HepG2 (cell line): ENCODE measurements around the gene GJC1. TPM values are rescaled to one million over a fixed set of nuclear protein-coding genes. Genes with fewer than 3 reads are reported as not detected.

ENCODE experiments used
- ARID2 ChIP-seq: sonication (generic); formaldehyde crosslinking; IDR thresholded peaks from 2 replicates; pipeline ENCODE4 v1.8.1; 2022; ENCODE audit warnings: mild to moderate bottlenecking, missing genetic modification reagents, borderline replicate concordance
- HMGA1 ChIP-seq: sonication (generic); formaldehyde crosslinking; conservative IDR thresholded peaks from 2 replicates; pipeline ENCODE4 v1.4.0; 2020; ENCODE audit warnings: missing genetic modification reagents
- KDM1A ChIP-seq: IDR thresholded peaks from 2 replicates; pipeline ENCODE4 v1.6.1; 2016; ENCODE audit warnings: missing compliant biosample characterization
- KLF12 ChIP-seq: sonication (generic); formaldehyde crosslinking; IDR thresholded peaks from 2 replicates; pipeline ENCODE4 v1.4.0; 2020; ENCODE audit warnings: missing genetic modification reagents, borderline replicate concordance
- MTA3 ChIP-seq: sonication (generic); formaldehyde crosslinking; IDR thresholded peaks from 2 replicates; pipeline ENCODE4 v1.4.0; 2020; ENCODE audit warnings: missing genetic modification reagents
- NFE2 ChIP-seq: sonication (generic); formaldehyde crosslinking; IDR thresholded peaks from 2 replicates; pipeline ENCODE4 v1.4.0; 2020; ENCODE audit warnings: missing genetic modification reagents
- NFE2L2 ChIP-seq: fragments of 150-350 bp; IDR thresholded peaks from 2 replicates; pipeline ENCODE4 v1.6.1; 2014; ENCODE audit warnings: low read length
- PHF20 ChIP-seq: sonication (generic); formaldehyde crosslinking; IDR thresholded peaks from 2 replicates; pipeline ENCODE4 v1.5.0; 2020; ENCODE audit warnings: mild to moderate bottlenecking, missing genetic modification reagents
- SIX1 ChIP-seq: sonication (generic); formaldehyde crosslinking; IDR thresholded peaks from 2 replicates; pipeline ENCODE4 v1.4.0; 2020; ENCODE audit warnings: missing genetic modification reagents, borderline replicate concordance
- SKI ChIP-seq: fragments of 450-650 bp; IDR thresholded peaks from one replicate; pipeline ENCODE4 v1.6.1; 2018; ENCODE audit warnings: mild to moderate bottlenecking; ENCODE audit not compliant: partially characterized antibody
- ZNF337 ChIP-seq: sonication (generic); formaldehyde crosslinking; IDR thresholded peaks from 2 replicates; pipeline ENCODE4 v1.5.1; 2020; ENCODE audit warnings: missing genetic modification reagents, low read depth, mild to moderate bottlenecking, borderline replicate concordance
- ZNF605 ChIP-seq: sonication (generic); formaldehyde crosslinking; IDR thresholded peaks from 2 replicates; pipeline ENCODE4 v1.8.0; 2022; ENCODE audit warnings: mild to moderate bottlenecking, missing genetic modification reagents
- polyA plus RNA-seq, 8 experiments: library from polyadenylated mRNA; depleted of rRNA in 3 of 8; stranded (reverse) in 7 of 8; unstranded in 1 of 8; fragments of >200 nt; fragmentation: Illumina TruSeq in 4 of 8; extraction: Trizol in 4 of 8; gene quantifications; 2 replicates each; pipeline versions ENCODE4 v1.2.1 to v1.2.3, GENCODE V29; 2011 to 2016; ENCODE audit warnings: low read depth in 4 of 8, missing spikeins in 1 of 8, mixed read lengths in 1 of 8; ENCODE audit not compliant: insufficient read depth in 1 of 8
- total RNA-seq, 5 experiments: library from RNA; depleted of rRNA; stranded (reverse); fragments of >200 nt; fragmentation: Illumina TruSeq; extraction: Trizol; gene quantifications; 2 replicates each; pipeline ENCODE4 v1.2.3, GENCODE V29; 2016; ENCODE audit warnings: low read depth in 1 of 5
- TF ChIP-seq, protein P1 (sequence below): fragments of 450-650 bp; IDR thresholded peaks from 2 replicates; pipeline ENCODE4 v1.6.1; 2016
- TF ChIP-seq, protein P2 (sequence below): IDR thresholded peaks from 2 replicates; pipeline ENCODE4 v1.6.1; 2016
- TF ChIP-seq, protein P3 (sequence below): sonication (generic); formaldehyde crosslinking; IDR thresholded peaks from 2 replicates; pipeline ENCODE4 v1.4.0; 2020; ENCODE audit warnings: missing genetic modification reagents
- TF ChIP-seq, protein P4 (sequence below): IDR thresholded peaks from 2 replicates; pipeline ENCODE4 v1.6.1; 2016; ENCODE audit warnings: low read depth, borderline replicate concordance
- TF ChIP-seq, protein P5 (sequence below): sonication (generic); formaldehyde crosslinking; IDR thresholded peaks from 2 replicates; pipeline ENCODE4 v1.8.0; 2022; ENCODE audit warnings: low read depth, missing genetic modification reagents
- TF ChIP-seq, protein P6 (sequence below): IDR thresholded peaks from 2 replicates; pipeline ENCODE4 v1.6.1; 2018; ENCODE audit warnings: missing genetic modification reagents

GJC1 gene
- total and polyA plus RNA-seq, 2 of the 13 experiments (the other 11 are each of a cell fraction or from before 2014, with no cell fraction given) = 1.7 TPM

DNA sequence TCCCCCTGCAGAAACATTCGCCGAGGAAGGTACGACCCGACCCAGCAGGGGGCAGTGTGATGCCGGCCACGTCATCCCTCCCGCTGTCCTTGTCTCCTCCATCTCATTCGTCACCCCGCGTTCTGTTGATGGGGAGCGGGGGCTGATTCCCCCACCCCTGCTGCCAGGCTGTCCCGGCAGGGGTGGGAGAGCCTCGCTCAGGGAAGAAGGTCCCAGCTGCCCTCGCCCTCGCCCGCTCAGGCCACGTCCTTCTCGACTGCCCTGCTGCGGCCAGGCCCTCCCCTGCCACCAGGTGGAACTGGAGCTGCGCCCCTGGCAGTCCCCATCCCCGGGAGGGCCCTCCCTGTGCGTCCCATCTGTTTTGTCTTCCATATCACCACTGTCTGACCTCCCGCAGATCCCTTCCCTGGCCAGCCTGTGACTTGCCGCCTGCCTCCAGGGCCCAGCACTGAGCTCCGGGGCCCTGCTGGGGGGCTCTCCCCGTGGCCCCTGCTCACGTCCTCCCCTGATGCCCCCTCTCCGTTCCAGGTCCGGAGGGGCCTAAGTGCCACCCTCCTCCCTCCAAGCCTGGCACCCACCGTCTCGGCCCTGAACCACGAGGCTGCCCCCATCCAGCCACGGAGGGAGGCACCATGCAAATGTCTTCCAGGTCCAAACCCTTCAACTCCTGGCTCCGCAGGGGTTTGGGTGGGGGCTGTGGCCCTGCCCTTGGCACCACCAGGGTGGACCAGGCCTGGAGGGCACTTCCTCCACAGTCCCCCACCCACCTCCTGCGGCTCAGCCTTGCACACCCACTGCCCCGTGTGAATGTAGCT is 50.7 kb downstream of the GJC1 start (continued):
- TF ChIP-seq, protein P1, sequence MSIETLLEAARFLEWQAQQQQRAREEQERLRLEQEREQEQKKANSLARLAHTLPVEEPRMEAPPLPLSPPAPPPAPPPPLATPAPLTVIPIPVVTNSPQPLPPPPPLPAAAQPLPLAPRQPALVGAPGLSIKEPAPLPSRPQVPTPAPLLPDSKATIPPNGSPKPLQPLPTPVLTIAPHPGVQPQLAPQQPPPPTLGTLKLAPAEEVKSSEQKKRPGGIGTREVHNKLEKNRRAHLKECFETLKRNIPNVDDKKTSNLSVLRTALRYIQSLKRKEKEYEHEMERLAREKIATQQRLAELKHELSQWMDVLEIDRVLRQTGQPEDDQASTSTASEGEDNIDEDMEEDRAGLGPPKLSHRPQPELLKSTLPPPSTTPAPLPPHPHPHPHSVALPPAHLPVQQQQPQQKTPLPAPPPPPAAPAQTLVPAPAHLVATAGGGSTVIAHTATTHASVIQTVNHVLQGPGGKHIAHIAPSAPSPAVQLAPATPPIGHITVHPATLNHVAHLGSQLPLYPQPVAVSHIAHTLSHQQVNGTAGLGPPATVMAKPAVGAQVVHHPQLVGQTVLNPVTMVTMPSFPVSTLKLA = no peak
- TF ChIP-seq KDM1A (CRISPR knock-in tag) (no peak), ARID2 (CRISPR knock-in tag) (no peak), ZNF605 (CRISPR knock-in tag) (no peak), KLF12 (CRISPR knock-in tag) (no peak), HMGA1 (CRISPR knock-in tag) (no peak), SKI (peak; percentile 66), ZNF337 (CRISPR knock-in tag) (no peak), PHF20 (CRISPR knock-in tag) (no peak), SIX1 (CRISPR knock-in tag) (no peak), NFE2L2 (no peak), MTA3 (CRISPR knock-in tag) (no peak), NFE2 (CRISPR knock-in tag) (no peak)
- TF ChIP-seq, protein P2, sequence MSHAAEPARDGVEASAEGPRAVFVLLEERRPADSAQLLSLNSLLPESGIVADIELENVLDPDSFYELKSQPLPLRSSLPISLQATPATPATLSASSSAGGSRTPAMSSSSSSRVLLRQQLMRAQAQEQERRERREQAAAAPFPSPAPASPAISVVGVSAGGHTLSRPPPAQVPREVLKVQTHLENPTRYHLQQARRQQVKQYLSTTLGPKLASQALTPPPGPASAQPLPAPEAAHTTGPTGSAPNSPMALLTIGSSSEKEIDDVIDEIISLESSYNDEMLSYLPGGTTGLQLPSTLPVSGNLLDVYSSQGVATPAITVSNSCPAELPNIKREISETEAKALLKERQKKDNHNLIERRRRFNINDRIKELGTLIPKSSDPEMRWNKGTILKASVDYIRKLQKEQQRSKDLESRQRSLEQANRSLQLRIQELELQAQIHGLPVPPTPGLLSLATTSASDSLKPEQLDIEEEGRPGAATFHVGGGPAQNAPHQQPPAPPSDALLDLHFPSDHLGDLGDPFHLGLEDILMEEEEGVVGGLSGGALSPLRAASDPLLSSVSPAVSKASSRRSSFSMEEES (CRISPR knock-in tag) = no peak
- TF ChIP-seq, protein P3, sequence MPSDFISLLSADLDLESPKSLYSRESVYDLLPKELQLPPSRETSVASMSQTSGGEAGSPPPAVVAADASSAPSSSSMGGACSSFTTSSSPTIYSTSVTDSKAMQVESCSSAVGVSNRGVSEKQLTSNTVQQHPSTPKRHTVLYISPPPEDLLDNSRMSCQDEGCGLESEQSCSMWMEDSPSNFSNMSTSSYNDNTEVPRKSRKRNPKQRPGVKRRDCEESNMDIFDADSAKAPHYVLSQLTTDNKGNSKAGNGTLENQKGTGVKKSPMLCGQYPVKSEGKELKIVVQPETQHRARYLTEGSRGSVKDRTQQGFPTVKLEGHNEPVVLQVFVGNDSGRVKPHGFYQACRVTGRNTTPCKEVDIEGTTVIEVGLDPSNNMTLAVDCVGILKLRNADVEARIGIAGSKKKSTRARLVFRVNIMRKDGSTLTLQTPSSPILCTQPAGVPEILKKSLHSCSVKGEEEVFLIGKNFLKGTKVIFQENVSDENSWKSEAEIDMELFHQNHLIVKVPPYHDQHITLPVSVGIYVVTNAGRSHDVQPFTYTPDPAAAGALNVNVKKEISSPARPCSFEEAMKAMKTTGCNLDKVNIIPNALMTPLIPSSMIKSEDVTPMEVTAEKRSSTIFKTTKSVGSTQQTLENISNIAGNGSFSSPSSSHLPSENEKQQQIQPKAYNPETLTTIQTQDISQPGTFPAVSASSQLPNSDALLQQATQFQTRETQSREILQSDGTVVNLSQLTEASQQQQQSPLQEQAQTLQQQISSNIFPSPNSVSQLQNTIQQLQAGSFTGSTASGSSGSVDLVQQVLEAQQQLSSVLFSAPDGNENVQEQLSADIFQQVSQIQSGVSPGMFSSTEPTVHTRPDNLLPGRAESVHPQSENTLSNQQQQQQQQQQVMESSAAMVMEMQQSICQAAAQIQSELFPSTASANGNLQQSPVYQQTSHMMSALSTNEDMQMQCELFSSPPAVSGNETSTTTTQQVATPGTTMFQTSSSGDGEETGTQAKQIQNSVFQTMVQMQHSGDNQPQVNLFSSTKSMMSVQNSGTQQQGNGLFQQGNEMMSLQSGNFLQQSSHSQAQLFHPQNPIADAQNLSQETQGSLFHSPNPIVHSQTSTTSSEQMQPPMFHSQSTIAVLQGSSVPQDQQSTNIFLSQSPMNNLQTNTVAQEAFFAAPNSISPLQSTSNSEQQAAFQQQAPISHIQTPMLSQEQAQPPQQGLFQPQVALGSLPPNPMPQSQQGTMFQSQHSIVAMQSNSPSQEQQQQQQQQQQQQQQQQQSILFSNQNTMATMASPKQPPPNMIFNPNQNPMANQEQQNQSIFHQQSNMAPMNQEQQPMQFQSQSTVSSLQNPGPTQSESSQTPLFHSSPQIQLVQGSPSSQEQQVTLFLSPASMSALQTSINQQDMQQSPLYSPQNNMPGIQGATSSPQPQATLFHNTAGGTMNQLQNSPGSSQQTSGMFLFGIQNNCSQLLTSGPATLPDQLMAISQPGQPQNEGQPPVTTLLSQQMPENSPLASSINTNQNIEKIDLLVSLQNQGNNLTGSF (CRISPR knock-in tag) = 0 out of 2 replicates have a peak, but pooled peaks have one; percentile 22
- TF ChIP-seq, protein P4, sequence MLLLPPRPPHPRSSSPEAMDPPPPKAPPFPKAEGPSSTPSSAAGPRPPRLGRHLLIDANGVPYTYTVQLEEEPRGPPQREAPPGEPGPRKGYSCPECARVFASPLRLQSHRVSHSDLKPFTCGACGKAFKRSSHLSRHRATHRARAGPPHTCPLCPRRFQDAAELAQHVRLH = peak; percentile 77; the same call in 1 of the 2 replicates
- TF ChIP-seq, protein P5, sequence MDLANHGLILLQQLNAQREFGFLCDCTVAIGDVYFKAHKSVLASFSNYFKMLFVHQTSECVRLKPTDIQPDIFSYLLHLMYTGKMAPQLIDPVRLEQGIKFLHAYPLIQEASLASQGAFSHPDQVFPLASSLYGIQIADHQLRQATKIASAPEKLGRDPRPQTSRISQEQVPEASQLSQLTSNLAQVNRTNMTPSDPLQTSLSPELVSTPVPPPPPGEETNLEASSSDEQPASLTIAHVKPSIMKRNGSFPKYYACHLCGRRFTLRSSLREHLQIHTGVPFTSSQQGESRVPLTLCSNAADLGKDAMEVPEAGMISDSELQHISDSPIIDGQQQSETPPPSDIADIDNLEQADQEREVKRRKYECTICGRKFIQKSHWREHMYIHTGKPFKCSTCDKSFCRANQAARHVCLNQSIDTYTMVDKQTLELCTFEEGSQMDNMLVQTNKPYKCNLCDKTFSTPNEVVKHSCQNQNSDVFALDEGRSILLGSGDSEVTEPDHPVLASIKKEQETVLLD (CRISPR knock-in tag) = no peak
- TF ChIP-seq, protein P6, sequence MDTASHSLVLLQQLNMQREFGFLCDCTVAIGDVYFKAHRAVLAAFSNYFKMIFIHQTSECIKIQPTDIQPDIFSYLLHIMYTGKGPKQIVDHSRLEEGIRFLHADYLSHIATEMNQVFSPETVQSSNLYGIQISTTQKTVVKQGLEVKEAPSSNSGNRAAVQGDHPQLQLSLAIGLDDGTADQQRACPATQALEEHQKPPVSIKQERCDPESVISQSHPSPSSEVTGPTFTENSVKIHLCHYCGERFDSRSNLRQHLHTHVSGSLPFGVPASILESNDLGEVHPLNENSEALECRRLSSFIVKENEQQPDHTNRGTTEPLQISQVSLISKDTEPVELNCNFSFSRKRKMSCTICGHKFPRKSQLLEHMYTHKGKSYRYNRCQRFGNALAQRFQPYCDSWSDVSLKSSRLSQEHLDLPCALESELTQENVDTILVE (CRISPR knock-in tag) = peak; percentile 46; the same call in 1 of the 2 replicates
